VCaP (cell line): ENCODE data around the gene HES5.

Experiments used
- H3K27ac ChIP-seq: fragments of 450-650 bp; 2 replicates; pipeline ENCODE4 v1.5.1; 2017
- CTCF ChIP-seq: fragments of 450-650 bp; conservative IDR thresholded peaks from 2 replicates; pipeline ENCODE4 v1.5.1; 2017; ENCODE audit warnings: mild to moderate bottlenecking, moderate library complexity

The HES5 gene

GRCh38 chr1:2529784-2530512 lies at the start of gene HES5:
TSS of gene HES5 (minus strand) at chr1:2530263. CDS start at chr1:2530164, 99 bp downstream.
- TF ChIP-seq CTCF, result no peak
- H3K27ac ChIP-seq, result peak within 1 kb of the TSS; percentile 57; the same call in 1 of the 2 replicates

- peak overlapping the region; percentile 40 for H3K27ac ChIP-seq
Observed at GRCh38 chr1:2578758-2579118, 48.7 kb upstream of the HES5 start.

GRCh38 chr1:2577565-2578075 lies 47.6 kb upstream of the HES5 start:
- H3K27ac ChIP-seq, result peak overlapping the region; percentile 40

More at GRCh38 chr1:2578758-2579118, 48.7 kb upstream of the HES5 start:
- TF ChIP-seq CTCF, result no peak

GRCh38 chr1:2575801-2576663 lies 46.0 kb upstream of the HES5 start:
- no peak overlapping the region for H3K27ac ChIP-seq
- TF ChIP-seq CTCF, result no peak

- no peak overlapping the region for H3K27ac ChIP-seq
Observed at GRCh38 chr1:2574350-2574749, 44.3 kb upstream of the HES5 start.

GRCh38 chr1:2573250-2573920 lies 43.3 kb upstream of the HES5 start:
- no peak overlapping the region for H3K27ac ChIP-seq
- TF ChIP-seq CTCF, result no peak

More at GRCh38 chr1:2574350-2574749, 44.3 kb upstream of the HES5 start:
- TF ChIP-seq CTCF, result no peak

- H3K27ac ChIP-seq, result no peak overlapping the region
- TF ChIP-seq CTCF, result no peak
Observed at GRCh38 chr1:2571348-2571747, 41.3 kb upstream of the HES5 start.
